GM21360 (cell line): ENCODE data around the gene FAT4.

Experiments
- ATAC-seq: cut with Tn5 transposase; IDR thresholded peaks from one replicate; pipeline ENCODE4 v1.9.1; 2021; ENCODE audit warnings: mild to moderate bottlenecking, moderate library complexity; ENCODE audit not compliant: unreplicated experiment

Gene FAT4

DNA sequence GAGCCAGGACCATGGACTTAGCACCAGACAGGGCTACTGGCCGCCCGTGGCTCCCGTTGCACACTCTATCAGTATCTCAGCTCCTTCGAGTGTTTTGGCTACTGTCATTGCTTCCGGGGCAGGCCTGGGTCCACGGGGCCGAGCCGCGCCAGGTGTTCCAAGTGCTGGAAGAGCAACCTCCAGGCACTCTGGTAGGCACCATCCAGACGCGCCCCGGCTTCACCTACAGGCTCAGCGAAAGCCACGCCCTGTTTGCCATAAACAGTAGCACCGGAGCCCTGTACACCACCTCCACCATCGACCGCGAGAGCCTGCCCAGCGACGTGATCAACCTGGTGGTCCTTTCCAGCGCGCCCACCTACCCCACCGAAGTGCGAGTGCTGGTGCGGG, 1.6 kb downstream of the FAT4 start:
- no peak for ATAC-seq

DNA sequence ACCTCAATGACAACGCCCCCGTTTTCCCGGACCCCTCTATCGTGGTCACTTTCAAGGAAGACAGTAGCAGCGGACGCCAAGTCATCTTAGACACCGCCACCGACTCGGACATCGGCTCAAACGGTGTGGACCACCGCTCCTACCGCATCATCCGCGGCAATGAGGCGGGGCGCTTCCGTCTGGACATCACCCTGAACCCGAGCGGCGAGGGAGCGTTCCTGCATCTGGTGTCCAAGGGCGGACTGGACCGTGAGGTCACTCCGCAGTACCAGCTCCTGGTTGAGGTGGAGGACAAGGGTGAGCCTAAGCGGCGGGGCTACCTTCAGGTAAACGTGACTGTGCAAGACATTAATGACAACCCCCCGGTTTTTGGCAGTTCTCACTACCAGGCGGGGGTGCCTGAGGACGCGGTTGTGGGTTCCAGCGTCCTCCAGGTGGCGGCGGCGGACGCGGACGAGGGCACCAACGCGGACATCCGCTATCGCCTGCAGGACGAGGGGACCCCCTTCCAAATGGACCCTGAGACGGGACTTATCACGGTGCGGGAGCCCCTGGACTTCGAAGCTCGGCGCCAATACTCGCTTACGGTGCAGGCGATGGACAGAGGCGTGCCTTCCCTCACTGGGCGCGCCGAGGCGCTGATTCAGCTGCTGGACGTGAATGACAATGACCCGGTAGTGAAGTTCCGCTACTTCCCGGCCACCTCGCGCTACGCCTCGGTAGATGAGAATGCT, 2.2 kb downstream of the FAT4 start:
- no peak for ATAC-seq

DNA sequence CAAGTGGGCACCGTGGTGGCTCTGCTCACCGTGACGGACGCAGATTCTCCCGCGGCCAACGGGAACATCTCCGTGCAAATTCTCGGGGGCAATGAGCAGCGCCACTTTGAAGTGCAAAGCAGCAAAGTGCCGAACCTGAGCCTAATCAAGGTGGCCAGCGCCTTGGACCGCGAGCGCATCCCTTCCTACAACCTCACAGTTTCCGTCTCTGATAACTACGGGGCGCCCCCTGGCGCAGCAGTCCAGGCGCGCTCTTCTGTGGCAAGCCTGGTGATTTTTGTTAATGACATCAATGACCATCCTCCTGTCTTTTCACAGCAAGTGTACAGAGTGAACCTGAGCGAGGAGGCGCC, 2.7 kb downstream of the FAT4 start:
- no peak for ATAC-seq

DNA sequence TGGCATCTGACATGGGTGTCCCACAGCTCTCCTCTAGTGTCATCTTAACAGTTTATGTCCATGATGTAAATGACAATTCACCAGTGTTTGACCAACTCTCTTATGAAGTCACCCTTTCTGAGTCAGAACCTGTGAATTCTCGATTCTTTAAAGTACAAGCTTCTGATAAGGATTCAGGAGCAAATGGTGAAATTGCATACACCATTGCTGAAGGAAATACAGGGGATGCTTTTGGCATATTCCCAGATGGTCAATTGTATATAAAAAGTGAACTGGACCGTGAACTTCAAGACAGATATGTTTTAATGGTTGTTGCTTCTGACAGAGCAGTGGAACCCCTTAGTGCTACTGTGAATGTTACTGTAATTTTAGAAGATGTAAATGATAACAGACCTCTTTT, 4.6 kb downstream of the FAT4 start:
- ATAC-seq, result no peak

DNA sequence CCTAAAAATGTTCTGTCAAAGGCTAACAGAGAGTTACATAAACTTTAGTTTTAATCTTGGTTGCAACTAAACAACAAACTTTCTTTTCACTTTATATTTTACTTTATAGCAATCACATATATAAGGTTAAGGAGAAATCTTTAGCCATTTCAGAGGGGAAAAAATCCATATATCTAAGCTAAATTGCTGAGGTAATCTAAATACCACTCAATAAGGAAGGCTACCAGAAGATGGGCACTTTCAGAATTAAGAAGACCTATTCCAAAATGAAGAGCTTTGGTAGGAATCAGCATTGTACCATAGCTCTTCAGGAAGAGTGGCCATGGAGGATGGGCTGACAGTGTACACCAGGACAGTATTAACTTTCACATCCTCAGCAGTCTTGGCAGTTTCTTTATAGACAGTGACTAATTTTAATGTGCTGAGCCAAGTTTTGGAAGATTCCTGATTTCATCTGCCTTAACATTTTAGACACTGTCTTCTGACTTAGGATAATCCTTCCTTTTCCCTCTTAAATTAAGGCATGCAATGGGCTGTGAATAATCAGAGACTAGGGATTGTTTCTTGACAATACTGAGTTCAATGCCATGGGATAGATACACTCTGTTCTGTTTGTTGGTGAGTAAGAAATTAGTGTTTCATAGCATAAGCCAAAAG, 7.1 kb downstream of the FAT4 start:
- no peak for ATAC-seq

DNA sequence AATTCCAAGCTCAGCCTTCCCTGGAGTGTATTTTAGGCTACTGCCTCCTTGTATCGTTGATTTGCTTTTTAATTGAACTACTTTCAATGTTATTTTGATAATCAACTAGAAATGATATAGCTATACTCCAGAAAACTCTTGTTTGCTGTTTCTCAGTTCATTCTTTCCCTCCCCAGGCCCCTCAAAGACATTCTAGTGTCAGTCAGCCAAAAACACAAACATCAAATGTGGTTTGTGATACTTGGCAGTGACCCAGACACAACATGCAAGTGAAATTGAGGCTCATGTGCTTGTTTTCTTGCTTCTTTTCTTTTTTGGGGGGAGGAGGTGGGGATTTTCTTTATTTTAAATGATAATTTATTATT, 7.6 kb downstream of the FAT4 start:
- no peak for ATAC-seq

DNA sequence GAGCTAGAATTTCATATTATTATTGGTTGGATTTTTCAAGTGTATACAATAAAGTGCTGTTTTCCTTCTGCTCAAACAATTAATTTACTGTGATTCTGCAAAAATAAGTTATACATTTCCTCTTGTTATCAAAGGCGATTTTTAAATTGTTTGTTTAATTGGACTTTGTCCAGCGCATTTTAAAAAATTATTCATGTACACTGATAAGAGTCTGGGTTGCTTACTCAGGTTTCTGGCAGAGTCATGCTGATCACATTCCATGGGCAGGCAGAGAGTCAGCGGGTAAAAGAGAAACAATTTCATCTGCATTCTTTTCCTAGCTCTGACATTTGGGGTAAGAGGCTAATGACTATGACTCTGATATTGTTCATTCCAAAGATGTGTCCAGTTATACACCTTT, 8.9 kb downstream of the FAT4 start:
- ATAC-seq, result no peak

DNA sequence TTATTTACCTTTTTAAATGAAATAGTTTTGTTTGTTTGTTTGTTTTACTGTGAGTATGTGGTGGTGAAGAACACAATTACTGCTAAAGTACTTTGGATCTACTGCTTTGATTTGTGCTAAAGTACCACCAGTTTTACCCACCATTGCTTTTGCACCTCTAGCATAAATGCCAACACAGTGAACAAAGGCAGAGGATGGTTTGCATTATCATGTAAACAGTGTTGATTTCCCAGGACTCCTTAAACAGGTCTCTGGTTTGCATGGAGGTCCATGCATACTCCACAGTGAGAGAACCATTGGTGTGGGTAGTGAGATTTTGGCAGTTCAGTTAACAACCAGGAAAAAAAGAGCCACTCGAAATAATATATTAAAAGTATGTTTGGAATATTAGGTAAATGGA, 11.0 kb downstream of the FAT4 start:
- ATAC-seq, result no peak

DNA sequence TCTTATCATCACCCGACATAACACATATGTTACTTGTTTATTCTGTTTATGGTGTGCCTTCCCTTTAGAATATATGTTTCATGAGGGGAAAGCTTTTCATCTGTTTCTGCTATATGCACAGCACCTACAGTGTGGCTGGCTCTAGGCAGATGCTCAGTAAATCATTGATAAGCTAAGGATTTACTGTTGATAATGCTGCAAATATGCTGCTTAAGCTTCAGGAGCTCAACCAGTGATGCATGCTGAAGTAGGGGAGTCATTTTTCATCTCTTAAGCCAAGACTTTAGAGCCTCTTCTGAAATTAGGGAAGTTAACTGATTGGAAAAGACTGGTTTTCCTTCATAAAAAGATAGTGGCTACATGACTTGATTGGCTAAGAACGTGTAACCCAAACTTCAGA, 16.4 kb downstream of the FAT4 start:
- ATAC-seq, result no peak

DNA sequence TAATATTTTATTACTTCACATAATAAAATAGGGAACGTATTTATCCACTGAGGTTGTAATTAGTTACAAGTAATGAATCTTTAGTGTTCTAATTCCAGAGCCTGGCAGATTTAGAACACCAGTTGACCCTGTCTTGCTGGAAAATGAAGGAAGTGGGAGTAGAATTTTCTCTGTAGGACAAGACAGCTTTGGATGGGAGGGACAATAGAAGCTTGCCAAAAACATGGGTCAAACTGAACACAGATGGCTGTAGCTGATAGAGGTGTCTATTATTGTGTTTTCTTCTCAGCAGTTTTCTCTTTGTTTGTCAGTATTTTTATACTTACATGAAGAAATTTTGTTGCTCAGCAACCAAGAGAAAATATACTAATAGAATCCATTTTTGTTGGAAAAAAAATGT, 20.2 kb downstream of the FAT4 start:
- no peak for ATAC-seq

DNA sequence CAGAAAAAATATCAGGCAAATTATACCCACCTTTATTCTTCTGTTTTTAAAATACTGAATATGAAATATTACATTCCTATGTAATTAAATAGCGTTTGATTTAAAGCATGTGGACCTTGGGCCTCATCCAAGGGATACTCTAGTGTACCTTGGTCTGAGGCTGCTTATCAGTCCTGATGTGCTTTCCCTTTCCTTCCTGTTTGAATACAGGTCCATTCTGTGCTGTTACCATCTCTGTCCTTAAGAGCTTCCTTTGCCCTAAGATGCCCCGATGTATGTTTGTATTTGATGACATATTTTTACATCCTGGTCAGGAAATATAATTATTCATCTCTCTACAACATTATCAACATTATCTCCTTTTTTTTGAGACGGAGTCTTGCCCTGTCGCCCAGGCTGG, 24.1 kb downstream of the FAT4 start:
- ATAC-seq, result no peak

DNA sequence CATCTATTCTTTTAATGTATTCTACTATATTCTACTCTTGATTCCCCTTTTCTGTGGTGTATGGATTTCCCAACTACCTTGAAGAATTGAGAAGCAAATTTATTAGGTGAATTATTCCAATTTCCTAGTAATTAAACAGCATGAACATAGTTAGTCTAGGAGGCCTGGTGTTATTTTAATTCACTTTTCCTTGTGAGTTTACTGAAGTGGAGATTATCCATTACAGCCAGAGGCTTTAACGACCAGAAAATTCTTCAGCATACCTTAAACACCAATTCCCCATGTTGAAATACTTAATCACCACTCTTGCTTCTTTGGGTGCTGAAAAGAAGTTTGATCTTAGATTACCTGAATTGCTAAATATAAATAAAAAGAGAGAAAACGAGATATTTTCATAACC, 29.4 kb downstream of the FAT4 start:
- ATAC-seq, result no peak

DNA sequence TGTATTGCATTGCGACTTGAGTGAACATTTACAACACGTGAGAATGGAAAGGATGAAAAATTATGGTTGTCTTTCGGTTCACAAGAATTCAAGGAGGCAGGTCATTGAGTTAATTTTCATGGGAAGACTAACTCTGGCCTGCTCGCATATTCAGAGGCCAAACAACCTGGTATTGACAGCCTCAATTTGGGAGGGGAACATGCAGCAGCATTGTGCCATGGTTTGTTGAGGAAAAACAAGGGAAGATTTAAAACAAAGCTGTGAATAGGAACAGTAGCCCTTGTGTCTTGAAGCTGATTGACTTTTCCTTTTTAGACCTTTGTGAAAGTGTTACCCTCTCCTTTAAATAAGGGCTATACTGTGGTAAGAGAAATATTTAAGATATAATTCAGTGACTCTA, 31.9 kb downstream of the FAT4 start:
- ATAC-seq, result no peak

DNA sequence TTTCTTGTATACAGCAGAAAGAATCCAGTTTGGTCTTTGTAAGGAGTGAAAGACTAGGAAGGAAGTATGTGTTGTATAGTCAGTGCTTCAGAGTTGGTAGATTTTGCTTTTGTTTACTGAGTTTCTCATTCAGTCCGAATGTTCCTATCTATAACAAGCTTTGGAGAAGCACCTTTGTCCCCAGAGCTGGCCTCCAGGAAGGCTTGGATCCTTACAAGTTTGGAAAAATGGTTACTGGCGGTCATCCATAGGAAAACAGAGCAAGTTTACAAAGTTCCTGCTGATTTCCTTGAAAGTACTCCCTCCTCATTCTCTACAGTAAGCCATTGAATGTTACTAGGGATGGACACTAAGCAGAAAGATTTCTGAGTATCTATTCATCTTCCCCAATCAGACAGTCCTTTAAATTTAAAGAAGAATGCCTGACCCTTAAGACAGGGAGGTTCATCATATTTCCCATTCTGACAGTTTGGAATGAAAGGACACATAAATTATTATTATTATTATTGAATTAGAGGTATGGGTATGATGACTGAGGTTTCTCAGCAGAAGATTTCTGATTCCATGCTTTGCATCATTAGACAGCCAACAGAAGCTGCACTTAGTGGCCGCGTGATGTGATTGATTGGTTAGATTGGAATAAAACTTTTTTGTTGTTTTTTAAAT, 35.8 kb downstream of the FAT4 start:
- no peak for ATAC-seq

DNA sequence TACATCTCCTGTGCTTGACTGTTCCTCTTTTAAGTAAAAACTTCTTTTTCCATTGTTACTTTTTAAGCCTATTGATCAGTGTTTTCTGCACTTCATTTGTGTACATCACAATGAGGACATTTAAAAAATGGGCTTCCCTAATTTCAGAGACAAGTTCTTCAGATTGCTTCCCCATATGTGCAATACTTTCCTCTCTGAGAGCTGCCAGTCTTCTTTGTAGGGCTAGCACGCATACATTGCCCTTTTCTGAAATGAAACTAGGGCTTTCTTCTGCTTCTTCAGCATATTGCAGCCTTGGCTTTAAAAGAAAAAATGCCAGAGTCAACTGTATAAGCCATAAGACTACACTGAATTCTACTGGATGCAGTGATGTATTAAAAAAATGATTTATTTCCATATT, 37.8 kb downstream of the FAT4 start:
- ATAC-seq, result no peak

DNA sequence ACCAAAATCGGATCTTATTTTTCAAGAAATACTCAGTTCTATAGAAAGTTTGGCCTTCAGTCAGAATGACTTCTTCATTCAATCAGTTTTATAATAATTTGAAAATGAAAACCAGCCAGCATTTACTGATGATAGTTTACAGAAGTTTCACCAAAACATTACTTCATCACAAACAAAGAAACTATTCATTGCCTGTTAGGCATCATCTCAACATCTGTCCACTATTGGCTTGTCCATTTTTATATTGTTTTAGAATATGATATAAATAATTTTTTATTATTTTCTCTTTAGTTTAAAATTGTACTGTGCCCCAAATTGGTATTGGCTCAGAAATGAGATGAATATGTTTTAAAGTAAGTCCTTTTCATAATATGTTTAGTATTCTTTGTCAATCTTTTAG, 38.4 kb downstream of the FAT4 start:
- ATAC-seq, result no peak

DNA sequence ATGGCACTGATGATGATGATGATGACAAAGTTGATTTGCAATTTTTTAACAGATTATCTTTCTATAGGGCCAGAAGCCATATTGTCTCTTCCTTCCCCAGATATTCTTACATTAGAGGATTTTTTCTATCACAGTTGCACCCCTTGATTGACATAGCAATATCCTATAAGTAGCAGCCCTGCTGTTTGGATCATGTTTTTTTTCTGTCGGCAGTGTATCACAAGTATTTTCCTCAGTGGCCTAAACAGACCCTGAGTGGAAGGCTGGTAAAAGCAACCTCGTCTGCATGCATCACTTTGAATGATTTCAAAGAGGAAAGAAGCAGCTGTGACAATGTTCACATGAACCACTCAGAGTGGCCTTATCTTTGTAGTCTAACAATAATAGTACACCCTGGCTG, 41.0 kb downstream of the FAT4 start:
- no peak for ATAC-seq

DNA sequence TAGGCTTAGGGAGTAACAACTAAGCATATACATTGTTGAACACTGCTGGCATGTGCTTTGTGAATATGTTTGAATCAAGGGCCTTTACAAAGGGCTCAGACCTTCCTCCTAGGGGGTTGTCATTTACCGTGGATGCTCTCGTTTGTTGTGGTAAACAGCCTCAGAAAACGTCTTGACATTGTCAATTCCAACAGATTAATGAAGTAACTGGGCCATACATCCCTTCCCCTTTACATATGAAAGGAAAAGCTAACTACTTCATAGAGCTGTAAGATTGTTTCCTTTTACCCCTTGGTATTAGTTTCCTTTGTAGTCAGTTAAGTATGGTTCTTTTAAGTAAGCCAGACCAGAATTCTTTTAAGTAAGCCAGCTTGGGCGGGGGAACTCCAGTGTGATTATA, 42.9 kb downstream of the FAT4 start:
- no peak for ATAC-seq

DNA sequence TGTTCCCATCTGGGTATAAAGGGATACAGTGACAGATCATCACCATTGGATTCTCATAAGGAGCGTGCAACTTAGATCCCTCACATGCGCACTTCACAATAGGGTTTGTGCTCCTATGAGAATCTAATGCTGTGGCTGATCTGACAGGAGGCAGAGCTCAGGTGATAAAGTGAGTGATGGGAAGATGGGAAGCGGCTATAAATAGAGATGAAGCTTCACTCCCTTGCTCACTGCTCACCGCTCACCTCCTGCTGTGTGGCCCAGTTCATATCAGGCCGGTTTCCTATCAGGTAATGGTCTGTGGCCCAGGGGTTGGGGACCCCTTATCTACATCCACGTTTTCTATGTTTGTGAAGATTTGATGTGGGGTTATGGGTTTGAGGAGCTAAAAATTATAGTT, 43.7 kb downstream of the FAT4 start:
- ATAC-seq, result no peak

DNA sequence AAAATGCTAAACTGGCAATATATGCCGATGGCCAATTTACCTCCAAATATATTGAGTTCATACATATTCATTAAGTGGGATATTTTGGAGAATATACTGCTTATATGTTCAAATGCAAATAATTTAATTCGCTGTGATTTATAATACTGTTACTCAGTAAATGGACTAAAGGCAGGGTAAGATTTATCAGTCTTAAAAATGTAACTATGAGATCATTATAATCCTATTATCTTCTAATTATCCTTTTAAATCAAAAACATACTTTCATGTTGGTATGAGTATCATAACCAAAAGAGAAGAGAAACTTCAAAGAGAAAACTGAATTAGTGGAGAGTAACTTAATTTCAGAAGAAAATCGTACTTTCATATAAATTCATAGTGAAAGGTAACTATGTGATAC, 44.6 kb downstream of the FAT4 start:
- ATAC-seq, result no peak

DNA sequence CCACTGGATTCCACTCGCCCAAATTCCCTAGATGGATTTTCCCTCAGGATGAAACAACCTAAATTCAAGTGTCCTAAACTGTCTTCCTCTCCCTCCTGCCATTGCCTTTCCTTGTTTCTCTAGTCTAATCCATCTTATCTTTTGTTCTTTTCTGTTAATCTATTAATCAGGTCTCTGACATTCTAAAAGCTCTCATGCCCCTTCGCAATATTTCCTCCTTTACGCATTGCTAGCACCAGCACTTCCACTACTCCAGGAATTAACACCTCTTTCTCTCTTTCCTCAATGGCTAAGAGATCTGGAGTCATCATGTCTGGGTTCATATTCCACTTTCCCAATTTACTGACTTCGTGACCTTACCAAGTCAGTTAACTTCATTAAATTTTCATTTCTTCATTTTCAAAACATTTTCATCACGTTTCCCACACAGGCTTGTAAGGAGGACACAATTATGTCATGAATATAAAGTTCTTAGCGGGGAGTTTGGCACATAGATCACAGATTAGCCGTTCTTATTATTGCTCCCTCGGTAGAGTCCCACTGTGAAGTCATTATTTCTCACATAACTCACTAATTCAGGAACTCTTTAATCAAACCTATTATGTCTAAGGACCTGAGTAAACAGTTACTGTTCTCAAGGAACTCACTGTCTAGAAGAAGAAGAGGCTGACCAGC, 45.3 kb downstream of the FAT4 start:
- ATAC-seq, result no peak

DNA sequence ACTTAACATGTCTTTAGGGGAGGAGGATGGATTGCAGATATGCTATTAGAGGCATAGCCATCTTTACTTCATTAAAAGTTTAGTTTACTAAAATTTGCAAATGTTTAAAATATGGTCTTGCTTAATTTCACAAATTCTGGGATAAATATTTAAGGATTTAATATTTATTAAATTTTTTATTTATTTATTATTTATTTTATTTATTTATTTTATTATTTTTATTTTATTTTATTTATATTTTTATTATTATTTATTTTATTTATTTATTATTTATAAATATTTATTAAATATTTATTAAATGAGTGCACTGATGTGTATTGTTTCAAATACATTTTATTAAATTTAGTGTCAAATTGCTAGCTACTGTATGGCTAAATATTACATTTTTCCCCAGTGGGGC, 46.0 kb downstream of the FAT4 start:
- no peak for ATAC-seq
